GOT3 (cell line): ENCODE data around the gene DCTN1.

ENCODE experiments used
- DNase-seq: peaks from one replicate; lab custom pipeline; 2025; ENCODE audit warnings: mixed read lengths; lab: John Stamatoyannopoulos, UW

Gene DCTN1

GRCh38 chr2:74321737-74322136 is 58.4 kb downstream of the DCTN1 start:
- no peak for DNase-seq

- no peak for DNase-seq
Measured at GRCh38 chr2:74317701-74318100, 62.4 kb downstream of the DCTN1 start.

GRCh38 chr2:74316627-74317295 is 63.4 kb downstream of the DCTN1 start:
- DNase-seq: no peak

- DNase-seq: no peak
Measured at GRCh38 chr2:74314107-74314506, 66.0 kb downstream of the DCTN1 start.

- DNase-seq: no peak
Measured at GRCh38 chr2:74313497-74313896, 66.6 kb downstream of the DCTN1 start.

- DNase-seq: no peak
Measured at GRCh38 chr2:74312913-74313312, 67.2 kb downstream of the DCTN1 start.
